ENCODE results near the gene PPP1R12C. TPM values are rescaled to one million over a fixed set of nuclear protein-coding genes. Genes with fewer than 3 reads are reported as not detected.
A peak's percentile ranks its signal among the peaks of the same experiment; 100 is the strongest.
"Not testable (repeated sequence)": the region's sequence is repeated elsewhere in the genome, so short reads cannot be mapped to it uniquely, and the experiment has no call there.

Gene PPP1R12C
- total RNA-seq, 1 donor from 2014 or later, result 31.3 TPM

DNA sequence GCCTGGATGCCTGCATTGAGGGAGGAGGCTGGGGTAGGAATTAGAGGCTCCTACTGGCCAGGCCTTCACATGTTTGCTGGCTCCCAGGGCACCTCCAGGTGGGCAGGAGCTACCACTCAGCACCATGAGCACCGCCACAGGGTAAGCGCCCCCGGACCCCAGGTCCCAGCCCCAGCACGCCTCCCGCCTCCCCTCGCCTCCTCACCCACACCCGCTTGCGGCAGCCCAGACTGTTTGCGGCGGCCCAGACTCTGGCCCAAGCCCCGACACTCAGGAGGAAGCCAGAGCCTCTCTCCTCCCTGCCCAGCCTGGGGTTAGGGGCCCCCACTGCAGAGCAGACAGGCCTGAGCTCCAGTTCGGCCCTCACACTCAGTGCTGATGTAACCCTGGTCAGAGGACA is 41.1 kb downstream of the PPP1R12C start:
- no peak for DNase-seq (ENCODE audit: low spot score)

DNA sequence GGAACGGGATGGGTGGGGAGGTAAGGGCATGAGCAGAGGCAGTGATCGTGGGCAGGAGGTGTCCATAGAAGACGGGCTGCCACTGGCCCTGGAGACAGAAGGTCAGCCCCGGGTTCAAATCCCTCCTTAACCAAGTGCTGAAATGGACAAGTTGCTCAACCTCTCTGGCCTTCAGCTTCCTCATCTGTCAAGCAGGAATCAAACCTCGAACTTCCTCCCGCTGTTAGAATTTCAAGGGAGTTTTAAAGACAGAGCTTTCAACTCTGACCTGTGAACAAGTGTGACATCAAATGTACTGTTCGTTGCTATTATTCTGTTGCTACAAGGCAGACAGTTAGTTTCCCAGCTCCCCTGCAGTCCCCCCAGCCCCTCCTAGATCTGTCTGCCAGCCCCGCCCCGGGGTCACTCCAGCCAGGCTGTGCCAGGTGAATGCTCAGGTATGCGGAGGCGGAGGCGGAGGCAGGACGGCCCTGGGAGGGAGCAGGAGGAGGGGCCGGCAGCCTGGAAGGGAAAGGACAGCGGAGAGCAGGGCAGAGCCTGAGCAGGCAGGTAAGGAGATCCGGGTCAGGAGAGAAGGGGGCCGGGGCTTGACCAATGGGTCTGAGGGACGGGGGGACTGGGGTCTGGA is 42.0 kb downstream of the PPP1R12C start, which contains the start of gene EPS8L1:
EPS8L1 (plus strand) TSS at position 499 of the 628 bp plus-strand sequence. CDS start 576 bp downstream, outside the sequence.
- peak; percentile 47 for DNase-seq (ENCODE audit: low spot score)

DNA sequence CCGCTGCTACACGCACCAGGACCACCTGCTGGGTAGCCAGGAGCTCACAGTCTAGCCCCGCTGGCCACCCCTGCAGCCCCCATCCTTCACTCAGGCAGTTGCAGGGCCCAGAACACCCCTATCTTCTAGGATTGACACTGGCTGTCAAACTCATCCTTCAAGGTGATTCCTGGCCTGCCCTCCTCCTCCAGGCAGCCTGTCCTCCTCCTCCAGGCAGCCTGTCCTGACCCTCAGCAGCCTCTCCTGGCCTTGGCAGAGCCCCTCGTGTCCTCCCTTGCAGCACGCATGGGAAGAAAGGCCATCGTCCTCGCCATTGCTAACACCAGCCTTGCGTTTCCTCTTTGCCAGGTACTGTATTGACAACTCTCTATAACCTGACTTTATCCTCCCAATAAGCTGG is 45.5 kb downstream of the PPP1R12C start:
- no peak for DNase-seq (ENCODE audit: low spot score)

DNA sequence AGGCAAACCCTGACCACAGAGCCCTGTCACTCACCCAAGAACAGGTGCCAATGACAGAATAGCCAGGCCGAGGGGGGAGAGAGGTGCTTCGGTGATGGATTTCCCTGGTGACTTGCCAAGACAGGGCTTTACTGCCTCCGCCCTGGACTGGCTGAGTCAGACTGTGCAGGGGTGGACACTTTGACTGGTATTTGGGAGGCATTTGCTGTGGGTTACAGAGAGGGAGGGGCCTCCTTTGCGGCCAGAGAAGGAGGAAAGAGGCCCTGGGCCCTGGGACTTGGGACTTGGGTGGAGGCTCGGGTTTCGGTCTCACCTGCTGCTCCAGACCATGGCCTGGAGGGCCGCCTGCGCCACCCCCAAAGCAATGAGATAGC is 46.3 kb downstream of the PPP1R12C start:
- peak; percentile 41 for DNase-seq (ENCODE audit: low spot score)

GRCh38 chr19:55070466-55071128 is 46.8 kb downstream of the PPP1R12C start:
- DNase-seq (ENCODE audit: low spot score), result no peak

GRCh38 chr19:55069865-55070197 is 47.6 kb downstream of the PPP1R12C start:
- no peak for DNase-seq (ENCODE audit: low spot score)

GRCh38 chr19:55068950-55069864 is 48.2 kb downstream of the PPP1R12C start:
- DNase-seq (ENCODE audit: low spot score), result peak; percentile 72

DNA sequence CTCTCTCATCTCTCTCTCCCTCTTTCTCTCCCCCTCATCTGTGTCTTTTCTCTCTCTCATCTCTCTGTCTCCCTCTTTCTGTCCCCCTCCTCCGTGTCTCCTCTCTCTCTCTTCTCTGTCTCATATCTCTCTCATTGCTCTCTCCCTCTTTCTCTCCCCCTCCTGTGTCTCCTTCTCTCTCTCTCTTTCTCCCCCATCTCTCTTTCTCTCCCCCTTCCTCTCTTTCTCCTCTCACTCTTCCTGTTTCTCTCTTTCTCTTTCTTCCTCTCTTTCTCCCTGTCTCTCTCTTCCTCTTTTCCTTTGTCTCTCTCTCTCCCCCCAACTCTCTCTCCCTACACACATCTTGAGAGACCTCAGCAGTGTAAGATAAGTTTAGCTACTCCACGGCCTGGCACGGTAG is 49.6 kb downstream of the PPP1R12C start:
- DNase-seq (ENCODE audit: low spot score), result no peak

DNA sequence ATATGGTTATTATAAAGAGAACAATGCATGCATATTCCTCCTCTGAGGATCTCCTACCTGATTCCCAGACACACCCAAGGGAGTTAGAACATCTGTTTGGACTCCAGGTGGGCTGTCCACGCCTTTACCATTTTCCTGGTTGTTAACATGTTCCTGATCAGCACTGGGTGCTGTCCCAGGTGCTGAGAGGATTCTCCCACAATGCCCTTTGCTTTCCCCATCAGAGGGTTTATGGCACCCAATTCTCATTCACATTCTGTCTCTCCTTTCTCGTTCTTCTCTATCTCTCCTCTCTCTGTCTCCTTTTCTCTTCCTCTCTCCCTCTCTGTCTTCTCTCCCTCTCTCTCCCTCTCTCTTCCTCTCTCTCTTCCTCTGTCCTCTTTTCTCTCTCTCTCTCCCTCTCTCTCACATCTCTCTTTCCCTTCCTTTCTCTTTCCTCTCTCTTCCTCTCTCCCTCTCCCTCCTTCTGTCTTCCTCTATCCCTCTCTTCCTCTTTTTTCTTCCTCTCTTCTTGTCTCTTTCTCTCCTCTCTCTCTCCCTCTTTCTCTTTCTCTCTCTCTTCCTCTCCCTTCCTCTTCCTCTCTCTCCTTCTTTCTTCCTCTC is 51.2 kb downstream of the PPP1R12C start:
- no peak for DNase-seq (ENCODE audit: low spot score)

- not testable (repeated sequence) for DNase-seq (ENCODE audit: low spot score)
Measured at GRCh38 chr19:55065516-55065915, 51.9 kb downstream of the PPP1R12C start.

GRCh38 chr19:55063492-55063843 is 54.0 kb downstream of the PPP1R12C start:
- DNase-seq (ENCODE audit: low spot score), result no peak

DNA sequence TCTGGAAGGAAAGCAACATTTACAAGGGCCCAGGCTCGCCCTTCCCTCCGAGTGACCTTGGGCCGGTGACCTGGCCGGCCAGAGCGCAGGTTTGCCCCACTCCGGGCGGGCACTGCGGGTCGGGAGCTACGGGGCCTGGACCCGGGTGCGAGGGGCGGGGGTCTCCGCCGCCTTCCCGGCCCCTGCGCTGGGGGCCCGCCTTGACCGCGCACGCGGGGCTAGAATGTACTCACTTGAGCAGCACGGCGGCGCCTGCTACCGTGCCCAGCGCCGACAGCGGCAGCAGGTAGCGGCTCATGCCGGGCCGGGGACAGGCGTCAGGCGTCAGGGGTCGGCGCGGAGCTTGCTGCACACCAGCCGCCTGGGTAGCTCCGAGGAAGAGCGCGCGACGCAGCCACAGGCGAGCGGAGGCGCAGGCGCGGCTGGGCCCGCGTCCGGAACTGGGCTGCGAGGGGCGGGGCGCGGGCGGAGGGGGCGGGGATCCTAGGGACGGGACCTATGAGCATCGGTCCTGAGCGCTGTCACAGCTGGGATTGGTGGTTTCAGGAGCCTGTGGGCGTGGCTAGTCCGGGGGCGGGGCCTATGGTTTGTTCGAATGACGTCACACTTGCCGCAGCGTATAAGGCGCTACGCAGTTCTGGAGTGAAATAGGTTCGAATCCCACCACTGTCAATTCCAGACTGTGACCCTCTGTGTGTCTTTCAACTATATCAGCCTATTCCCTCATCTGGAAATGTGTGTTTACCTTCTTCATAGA is 54.5 kb downstream of the PPP1R12C start, which contains the start of gene RDH13:
RDH13 (minus strand) TSS at position 414 of the 757 bp plus-strand sequence; CDS start at position 298, 116 bp downstream.
- DNase-seq (ENCODE audit: low spot score), result peak; percentile 93

GRCh38 chr19:55060287-55060686 is 57.1 kb downstream of the PPP1R12C start:
- peak; percentile 44 for DNase-seq (ENCODE audit: low spot score)

GRCh38 chr19:55058781-55059610 is 58.4 kb downstream of the PPP1R12C start:
- no peak for DNase-seq (ENCODE audit: low spot score)

DNA sequence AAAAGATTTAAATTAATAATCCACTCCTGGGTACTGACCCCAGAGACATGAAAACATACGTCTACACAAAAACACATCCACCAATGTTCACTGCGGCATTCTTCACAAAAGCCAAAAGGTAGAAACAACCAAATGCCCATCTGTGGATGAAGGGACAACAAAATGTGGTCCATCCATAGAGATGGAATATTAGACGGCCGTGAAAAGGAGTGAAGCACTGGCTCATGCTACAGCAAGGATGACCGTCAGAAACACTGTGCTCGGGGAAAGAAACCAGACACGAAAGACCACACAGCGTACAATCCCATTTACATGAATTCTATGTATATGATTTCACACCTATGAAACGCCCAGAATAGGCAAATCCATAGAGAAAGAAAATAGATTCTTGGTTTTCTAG is 60.6 kb downstream of the PPP1R12C start:
- DNase-seq (ENCODE audit: low spot score), result no peak

DNA sequence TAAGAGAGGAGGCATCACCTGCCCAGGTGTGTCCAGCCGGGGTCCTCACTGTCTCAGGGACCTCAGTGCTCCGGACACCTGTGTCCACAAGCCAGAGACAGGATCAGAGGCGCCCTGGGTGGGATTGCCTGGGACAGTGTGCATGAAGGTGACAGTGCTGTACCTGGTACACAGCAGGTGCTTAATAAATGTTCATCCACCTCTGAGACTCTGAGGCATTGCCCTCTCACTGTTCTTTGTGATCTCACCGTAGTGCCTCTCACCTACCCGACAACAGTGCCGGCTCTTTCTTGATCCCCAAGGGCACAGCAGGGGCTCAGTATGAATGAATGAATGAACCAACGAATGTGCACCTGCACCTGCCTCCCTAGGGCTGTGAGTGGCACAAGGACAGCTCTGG is 63.7 kb downstream of the PPP1R12C start:
- no peak for DNase-seq (ENCODE audit: low spot score)

- no peak for DNase-seq (ENCODE audit: low spot score)
Measured at GRCh38 chr19:55050749-55051532, 66.5 kb downstream of the PPP1R12C start.

GRCh38 chr19:55048446-55048845 is 69.0 kb downstream of the PPP1R12C start:
- DNase-seq (ENCODE audit: low spot score), result no peak

GRCh38 chr19:55047951-55048350 is 69.5 kb downstream of the PPP1R12C start:
- DNase-seq (ENCODE audit: low spot score), result no peak
